Hematopoietic multipotent progenitor cell treated with erythropoietin and hydrocortisone succinate and interleukin-3 and kit ligand, for 15 days (in vitro differentiated cells): Measurements from ENCODE around the gene ENPEP.
"Not testable (repeated sequence)": the region's sequence is repeated elsewhere in the genome, so short reads cannot be mapped to it uniquely, and the experiment has no call there.

Experiments used
- DNase-seq: peaks from one replicate; pipeline ENCODE4 v3.0.0-alpha.2; 2015; ENCODE audit warnings: low spot score

Gene ENPEP

DNA sequence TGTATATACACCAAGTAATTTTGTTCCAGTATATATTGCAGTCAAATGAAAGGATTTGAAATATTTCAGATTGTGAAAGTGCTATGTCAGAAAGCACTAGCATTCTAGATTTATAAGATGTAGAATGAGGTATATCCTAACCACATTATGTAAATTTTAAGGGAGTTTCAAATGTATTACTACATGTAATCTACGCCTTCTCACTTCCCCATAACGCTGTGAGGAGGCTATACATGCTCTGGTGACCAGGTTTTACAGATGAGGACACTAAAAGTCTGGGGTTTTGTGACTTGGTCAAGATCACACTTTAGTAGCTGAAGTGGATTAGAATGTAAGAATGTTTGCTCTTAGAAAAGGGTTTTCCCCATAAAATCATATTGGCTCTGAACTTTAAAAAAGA, 8.1 kb downstream of the ENPEP start:
- DNase-seq: no peak

DNA sequence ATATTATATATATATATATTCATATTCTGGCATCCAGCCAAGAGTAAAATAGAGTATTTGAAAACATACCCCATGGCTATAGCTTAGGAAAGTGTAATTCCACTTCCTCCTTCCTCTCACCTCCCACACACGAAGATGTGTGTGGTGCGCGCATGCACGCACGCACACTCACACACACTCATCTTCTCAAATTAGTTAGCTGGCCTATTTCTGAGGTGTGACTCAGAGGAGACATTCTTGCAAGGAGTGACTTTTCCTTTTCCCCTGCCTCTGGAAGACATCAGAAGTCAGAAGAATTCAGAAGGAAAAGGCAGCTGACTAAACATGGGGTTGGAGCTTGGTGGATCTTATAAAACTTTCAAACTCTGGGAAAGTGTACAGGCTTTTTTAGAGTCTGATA, 8.8 kb downstream of the ENPEP start:
- DNase-seq: no peak

GRCh38 chr4:110485452-110485851, 9.5 kb downstream of the ENPEP start:
- no peak for DNase-seq

GRCh38 chr4:110486256-110486655, 10.3 kb downstream of the ENPEP start:
- no peak for DNase-seq

DNA sequence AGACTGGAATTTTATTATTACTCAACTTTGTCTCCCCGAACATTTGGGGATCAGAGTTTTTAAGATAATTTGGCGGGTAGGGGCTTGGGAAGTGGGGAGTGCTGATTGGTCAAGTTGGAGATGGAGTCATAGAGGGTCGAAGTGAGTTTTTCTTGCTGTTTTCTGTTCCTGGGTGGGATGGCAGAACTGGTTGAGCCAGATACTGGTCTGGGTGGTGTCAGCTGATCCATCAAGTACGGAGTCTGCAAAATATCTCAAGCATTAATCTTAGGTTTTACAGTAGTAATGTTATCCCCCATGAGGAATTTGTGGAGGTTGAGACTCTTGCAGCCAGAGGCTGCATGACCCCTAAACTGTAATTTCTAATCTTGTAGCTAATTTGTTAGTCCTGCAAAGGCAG, 10.9 kb downstream of the ENPEP start:
- not testable (repeated sequence) for DNase-seq

DNA sequence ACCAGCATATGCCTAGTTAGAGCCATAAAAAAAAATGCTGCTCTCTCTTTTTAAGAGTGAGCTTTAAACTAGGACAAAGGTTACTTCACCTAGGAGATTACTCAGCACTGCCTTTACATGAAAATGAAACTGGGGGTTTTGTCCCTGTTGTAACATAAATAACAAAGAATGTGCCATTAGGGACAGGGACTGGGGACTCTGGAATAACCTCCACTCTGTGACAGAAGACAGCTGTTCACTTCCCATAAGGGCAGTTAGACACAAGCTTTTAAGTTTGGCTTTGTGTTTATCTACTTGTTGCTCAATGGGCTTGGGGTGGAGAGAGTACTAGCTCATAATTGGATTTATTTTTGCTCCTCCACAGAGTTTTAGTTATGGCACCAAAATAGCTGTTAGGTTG, 11.9 kb downstream of the ENPEP start:
- DNase-seq: no peak

DNA sequence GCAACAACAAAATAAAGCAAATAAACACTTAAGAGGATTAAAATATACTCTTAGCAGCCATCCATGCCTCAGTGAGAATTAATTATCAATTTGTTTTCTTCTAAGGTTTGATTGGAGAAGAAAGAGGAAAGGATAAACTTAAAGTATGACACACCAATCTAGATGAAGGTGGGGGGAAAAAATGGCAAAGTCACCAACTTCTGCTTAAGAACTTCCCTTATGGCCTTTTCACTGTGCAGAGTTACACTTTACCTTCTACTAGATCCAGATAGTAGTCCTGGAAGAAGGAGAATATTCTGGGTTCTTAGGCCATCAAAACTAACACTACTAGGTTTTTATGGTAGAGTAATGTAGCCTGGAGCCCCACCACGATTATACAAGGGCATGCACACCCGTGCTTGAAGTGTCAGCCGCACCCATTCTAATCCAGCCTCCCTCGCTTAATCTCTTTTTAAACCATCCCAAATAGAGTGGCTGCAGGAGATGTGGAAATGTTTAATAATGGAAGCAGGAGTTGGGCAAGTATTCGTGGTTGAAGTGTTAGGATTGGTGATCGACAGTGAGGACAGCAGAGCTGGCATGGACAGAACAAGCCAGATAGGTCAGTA, 14.1 kb downstream of the ENPEP start:
- no peak for DNase-seq

- DNase-seq: no peak
Observed at GRCh38 chr4:110492522-110492921, 16.6 kb downstream of the ENPEP start.

GRCh38 chr4:110493520-110493919, 17.6 kb downstream of the ENPEP start:
- no peak for DNase-seq

- DNase-seq: no peak
Observed at GRCh38 chr4:110498420-110498819, 22.5 kb downstream of the ENPEP start.

- DNase-seq: no peak
Observed at GRCh38 chr4:110499126-110499525, 23.2 kb downstream of the ENPEP start.

DNA sequence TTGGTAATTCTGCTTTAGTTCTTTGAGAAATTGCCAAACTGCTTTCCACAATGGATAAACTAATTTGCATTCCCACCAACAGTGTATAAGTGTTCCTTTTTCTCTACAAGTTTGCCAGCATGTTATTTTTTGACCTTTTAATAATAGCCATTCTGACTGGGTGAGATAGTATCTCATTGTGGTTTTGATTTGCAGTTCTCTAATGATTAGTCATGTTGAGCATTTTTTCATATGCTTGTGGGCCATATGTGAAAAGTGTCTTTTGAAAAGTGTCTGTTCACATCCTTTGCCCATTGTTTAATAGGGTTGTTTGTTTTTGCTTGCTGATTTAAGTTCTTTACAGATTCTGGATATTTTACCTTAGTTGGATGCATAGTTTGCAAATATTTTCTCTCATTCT, 25.9 kb downstream of the ENPEP start:
- no peak for DNase-seq

- no peak for DNase-seq
Observed at GRCh38 chr4:110503270-110504083, 27.5 kb downstream of the ENPEP start.

- no peak for DNase-seq
Observed at GRCh38 chr4:110504084-110504435, 28.1 kb downstream of the ENPEP start.

DNA sequence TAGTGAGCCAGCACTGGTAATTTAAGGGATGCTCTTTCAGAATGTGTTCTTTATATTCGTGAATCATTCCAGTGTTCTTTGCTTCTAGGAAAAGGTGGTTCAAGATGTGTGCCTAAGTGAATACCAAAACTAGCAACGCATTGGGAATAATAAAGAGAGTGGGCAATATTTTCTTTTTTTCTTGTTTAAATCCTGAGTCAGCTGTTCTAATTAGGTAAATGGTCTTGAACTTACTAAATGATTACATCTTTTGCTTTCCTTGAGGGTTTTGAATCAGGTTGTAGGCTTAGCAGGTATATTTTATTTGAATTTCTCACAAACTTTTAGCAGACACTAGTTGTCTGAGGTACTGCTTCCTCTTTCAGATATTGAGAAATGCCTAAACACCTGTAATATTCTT, 29.5 kb downstream of the ENPEP start:
- no peak for DNase-seq

GRCh38 chr4:110508827-110509710, 33.1 kb downstream of the ENPEP start:
- peak; percentile 12 for DNase-seq

DNA sequence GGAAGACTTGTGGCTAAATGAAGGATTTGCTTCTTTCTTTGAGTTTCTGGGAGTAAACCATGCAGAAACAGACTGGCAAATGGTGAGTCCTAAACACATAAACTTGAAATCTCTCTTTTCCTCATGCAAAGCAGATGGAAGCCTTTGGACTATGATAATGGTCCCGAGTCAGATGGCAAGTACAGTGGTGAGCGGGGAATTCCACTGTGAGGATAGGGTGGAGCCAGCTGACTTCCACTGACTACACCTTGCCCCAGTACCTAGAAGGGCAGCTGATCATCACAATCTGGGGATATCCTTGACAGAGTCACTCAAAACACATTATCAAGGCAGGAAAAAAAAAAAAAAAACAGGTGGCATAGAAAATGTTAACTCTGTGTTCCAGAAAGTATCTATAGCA, 34.3 kb downstream of the ENPEP start:
- DNase-seq: no peak

- DNase-seq: peak; percentile 79
Observed at GRCh38 chr4:110510955-110511544, 35.1 kb downstream of the ENPEP start.

DNA sequence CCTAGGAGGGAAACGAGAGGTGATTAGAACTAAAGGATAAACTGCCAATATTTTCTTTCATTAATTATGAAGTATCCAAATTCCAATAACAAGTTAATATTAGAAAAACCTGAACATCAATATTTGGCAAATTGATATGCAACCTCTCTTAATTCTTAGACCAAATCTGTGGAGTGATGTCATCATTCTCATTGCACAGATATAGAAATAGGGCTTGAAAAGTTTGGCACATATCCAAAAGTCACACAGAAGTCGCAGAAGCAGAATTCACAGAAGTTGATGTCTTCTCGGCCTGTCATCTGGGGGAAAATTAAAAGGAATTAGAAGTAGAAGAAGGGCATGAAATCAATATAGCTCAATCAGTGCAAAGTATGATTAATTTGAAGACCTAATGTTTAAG, 36.9 kb downstream of the ENPEP start:
- DNase-seq: no peak

- peak; percentile 71 for DNase-seq
Observed at GRCh38 chr4:110514889-110515479, 39.0 kb downstream of the ENPEP start.

DNA sequence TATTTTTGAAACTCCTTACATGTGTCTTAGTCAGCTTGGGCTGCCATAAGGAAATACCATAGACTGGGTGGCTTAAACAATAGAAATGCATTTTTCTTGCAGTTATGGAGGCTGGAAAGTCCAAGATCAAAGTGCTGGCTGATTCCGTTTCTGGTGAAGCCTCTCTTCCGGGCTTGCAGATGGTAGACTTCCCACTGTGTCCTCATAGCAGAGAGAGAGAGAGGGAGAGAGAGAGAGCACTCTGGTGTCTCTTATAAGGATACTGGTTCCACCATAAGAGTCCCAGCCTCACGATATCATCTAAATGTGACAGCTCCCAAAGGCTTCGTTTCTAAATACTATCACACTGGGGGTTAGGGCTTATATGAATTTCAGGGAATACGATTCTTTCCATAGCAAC, 39.7 kb downstream of the ENPEP start:
- no peak for DNase-seq
